ENCODE measurements around the gene ARNT2.

ARNT2 gene

GRCh38 chr15:80414546-80415357 is 10.6 kb downstream of the ARNT2 start:
- DNase-seq = no peak

DNA sequence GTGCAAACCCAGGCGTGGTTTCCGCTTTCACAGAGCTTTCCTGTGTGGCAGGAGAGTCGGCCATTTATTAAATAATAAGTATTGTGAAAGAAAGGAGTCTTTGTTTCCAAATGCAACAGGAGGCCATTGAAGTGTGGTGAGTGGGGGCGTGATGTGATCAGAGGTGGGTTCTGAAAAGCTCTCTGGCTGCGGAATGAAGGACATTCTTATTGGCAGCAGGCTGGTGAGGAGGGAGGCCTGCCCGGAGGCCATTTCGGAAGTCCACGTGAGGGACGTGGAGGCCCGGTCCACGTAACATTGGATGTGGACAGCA is 11.1 kb downstream of the ARNT2 start:
- no peak for DNase-seq

DNA sequence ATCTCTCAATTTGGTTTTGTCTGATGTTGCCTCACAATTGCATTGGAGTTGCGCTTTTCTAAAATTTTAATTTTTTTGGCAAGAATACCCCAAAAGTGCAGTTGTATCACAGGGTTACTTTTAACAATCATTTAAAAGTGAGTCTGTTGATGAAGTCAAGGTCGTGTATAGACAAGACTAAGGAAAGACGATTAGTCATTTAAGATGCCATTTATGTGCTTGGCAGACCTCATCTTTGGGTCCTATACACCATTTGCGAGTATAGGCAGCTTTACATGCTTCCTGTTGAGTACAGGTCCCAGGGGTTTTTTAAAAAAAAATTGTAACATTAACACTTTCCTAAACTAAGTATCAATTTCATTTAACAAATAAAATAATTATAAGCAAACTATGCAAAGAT is 12.5 kb downstream of the ARNT2 start:
- no peak for DNase-seq

GRCh38 chr15:80418892-80419537 is 14.8 kb downstream of the ARNT2 start:
- DNase-seq = peak; percentile 58

GRCh38 chr15:80419546-80419945 is 15.4 kb downstream of the ARNT2 start:
- no peak for DNase-seq

DNA sequence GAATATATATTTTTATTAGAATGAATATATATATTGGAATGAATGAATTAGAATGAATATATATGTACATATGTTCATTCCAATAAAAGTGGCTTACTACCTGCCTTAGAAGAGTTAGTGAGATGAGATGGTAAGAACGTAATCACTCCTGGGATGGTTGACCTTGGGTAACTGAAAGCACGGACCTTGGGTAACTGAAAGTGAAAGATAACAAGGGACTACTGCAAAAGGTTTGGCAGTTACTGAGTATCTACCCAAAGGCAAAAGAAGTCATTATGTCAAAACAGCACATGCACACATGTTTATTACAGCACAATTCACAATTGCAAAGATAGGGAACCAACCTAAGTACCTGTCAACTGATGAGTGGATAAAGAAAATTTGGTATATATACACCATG is 16.5 kb downstream of the ARNT2 start:
- no peak for DNase-seq

DNA sequence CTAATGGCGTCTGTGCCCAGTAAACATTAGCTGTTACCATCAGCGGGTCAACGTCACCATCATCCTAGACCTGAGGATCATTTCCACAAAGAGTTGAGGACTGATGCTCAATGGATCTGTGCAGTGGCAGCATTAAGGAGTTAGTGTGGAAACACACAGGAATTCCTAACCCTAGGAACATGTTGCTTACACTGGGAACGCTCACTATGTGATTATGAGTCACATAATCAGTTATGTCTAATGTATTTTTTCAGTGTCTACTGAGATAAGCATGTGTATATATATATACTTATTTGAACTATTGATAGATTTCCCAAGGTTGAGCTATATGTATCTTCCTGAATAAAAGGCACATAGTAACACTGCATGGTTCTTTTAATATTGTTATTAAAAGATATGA is 19.0 kb downstream of the ARNT2 start:
- peak; percentile 47 for DNase-seq

DNA sequence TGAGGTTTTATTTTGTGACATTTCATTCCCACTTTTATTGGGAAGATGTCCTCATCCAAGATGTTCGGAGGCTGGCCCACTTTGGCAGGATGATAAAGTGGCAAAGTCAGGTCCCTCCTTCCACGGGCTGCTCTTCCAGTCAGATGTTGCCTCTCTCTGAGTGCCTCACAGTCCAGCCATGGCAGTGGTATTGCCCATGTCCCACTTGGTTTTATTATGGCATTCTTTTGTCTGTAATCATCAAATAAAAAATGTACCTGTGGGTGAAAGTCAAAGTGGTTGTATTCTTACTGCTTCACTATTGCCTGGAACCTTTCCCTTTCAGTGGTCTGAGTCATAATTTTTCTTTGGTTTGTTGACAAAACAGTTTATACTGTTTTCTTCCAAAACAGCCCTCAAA is 20.2 kb downstream of the ARNT2 start:
- no peak for DNase-seq

DNA sequence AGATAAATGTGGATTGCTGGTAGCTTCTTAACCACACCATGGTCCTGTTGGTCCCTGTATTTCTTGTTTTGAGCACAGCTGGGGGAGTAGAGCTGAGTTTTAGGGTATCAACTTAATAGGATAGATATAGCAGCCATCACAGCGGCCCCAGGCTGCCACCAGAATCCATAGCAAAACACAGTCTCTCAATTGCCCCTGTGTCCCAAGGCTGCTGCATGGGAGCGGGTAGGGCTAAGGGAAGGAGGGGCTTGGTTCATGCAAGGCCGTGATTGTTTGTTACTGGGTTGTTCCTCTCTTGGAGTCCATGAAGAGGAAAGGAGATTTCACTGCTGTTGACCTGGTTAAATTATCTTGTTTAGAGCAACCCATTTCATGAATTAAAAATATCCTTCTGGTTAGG is 22.1 kb downstream of the ARNT2 start:
- DNase-seq = no peak

DNA sequence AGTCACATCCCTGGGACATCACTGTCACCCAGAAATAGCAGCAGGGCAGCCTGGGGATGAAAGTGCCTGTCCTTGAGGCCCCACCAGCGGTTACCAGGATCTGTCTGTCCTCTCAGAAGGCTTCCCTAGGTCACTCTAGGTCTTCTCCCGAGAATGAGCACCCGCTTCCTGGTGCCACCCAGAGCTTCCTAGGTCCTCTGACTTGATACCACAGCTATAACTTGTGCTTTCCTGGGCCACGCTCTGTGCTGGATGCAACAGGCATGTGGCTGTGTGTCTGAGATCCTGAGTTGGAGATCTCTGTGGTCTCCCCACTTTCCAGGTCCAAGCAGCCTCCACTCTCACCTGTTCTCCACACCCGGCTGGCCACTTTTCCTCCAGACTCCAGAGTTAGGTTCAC is 25.8 kb downstream of the ARNT2 start:
- no peak for DNase-seq

DNA sequence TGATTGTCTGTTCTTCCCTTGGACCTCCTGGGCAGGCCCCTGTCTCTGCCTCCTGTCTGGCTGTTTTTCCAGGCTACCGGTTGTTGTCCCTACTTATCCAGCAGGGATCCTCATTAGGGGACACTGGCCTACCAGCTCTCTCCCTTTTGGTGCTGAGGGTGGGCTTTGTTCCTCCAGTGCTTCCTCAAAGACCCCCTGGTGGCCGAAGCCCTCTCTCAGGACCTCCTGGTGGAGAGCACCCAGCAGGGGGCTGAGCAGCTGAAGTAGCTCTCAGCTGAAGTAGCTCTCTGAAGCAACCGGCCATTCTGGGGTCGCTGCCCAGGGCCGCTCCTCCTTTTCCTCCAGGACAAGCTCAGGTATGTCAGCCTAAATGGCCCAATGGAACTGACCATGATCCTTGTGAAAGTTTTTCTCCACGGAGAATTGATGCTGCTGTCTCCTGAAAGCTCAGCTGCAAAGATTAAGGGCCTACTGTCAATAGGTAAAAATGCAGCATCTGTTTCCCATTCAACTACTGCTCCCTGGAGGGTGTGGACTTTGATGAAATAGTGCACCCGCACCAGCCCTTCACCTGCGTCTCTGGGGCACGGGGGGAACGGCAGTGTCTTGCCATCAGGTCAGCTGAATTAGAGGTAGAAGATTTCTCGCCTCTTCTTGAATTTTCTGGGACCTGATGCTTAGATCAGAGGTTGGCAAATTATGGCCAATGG is 27.6 kb downstream of the ARNT2 start:
- DNase-seq = no peak

GRCh38 chr15:80432345-80432702 is 28.1 kb downstream of the ARNT2 start:
- DNase-seq = no peak

DNA sequence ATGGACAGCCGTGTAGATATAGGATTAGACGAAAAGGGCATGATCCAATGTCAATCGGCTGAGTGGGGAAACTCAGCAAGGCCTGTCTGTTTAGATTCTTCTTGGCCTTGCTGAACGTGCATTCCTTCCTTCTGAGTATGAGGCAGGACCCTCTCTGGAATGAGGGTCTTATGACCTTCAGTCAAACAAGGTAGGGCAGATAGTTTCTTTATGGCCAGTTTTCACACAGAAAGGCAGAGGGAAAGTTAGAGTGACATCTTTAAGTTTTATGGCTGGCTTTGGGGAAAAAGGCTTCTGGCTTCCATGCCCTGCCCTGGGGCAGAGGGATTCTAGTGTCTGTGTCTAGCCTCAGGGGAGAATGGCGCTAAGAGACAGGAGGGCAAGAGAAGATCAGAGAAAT is 29.7 kb downstream of the ARNT2 start:
- DNase-seq = no peak

DNA sequence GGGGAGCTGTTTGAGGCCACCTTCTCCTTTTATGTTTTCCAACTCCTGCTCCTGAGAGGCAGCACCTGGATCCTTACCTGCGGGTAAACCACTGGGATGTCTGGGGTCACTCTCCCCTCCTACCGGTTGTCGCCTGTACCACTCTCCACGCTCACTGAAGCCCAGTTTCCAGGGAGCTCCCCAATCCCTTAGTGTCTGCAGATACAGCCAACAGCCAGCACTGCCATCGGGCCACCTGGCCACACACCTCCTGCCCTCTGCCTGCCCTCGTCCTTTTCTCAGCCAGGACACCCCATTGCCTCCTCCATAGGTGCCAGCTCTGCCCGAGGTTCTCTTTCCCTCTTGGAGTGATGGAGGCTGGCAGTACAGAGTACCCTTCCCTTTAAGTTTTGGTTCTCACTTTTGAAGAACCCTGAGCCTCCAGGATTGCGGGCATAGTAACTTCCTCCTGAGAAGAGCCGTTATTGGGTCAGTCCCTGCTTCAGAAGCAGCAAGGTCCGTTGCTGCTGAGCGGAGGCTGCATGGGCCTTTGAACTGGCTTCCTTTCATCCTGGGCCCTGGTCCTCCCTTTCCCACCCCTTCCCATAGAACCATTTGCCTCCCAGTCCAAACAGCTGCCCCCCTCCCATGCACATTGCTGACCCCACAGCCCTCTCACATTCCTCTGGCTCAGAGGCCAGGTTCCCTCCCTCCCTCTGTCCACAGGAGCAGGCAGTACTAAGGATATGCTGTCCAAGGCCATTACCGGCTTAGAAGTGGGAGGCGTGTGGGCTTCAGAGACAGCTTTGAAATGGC is 30.9 kb downstream of the ARNT2 start:
- no peak for DNase-seq

- peak; percentile 63 for DNase-seq
Measured at GRCh38 chr15:80436511-80437307, 32.5 kb downstream of the ARNT2 start.

DNA sequence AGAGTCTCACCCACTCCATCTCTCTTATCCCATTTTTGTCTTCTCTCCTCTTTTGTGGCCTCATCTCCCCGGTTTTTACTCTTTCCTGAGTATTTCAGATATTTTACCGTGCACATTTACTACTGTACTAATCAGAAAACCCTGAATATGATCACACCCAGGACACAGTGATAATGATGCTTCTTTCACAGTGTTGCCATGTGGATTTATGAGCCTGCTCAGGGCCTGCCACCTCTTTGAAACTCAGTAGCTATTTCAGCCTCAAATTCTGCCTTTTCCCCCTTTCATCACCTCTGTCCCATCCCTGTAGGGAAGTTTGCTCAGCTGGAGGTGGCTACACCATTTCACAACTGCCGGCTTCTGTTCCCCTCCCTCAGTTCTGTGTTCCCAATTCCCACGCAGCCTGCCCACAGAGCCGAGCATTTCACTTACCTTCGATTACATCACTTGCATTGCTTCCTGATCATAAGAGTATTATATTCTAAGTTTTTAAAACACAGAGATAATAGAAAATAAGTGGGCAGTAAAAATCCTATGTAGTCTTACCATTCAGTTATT is 33.2 kb downstream of the ARNT2 start:
- DNase-seq = peak; percentile 33

DNA sequence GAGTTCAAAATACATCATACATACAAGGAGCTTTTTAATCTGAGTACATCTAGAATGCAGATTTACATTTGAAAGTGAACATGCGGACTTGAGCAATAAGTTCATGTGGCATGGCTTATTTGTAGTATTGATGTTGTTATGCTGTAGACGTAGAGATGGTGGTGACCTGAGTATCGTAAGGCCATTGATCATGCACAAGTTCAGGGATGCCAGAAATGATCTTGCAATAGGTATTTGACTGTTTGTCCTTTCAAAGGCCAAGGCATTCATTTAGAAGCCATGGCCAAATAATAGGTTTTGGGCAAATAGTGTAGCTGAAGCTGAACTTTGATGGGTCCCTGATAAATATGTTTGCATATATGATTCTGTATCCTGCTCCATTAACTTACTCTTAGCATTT is 35.0 kb downstream of the ARNT2 start:
- DNase-seq = no peak

DNA sequence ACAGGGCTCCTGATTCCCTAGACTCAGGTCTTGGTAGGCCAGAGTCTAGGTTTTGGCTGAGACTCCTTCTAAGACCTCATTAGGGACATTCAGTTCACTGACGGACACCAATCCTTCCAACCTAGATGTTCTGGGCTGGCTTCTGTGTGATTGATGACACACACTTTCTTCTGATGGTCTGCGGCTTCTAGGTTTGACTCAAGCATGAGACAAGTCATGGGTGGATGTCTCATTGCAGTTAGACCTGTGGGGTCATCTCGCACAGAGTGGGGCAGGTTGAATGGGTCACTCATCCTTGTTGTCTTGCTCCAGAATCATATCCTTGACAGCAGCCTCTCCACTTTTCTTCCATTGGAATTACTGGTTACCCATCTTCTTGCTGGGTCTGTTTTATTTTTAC is 35.8 kb downstream of the ARNT2 start:
- no peak for DNase-seq

DNA sequence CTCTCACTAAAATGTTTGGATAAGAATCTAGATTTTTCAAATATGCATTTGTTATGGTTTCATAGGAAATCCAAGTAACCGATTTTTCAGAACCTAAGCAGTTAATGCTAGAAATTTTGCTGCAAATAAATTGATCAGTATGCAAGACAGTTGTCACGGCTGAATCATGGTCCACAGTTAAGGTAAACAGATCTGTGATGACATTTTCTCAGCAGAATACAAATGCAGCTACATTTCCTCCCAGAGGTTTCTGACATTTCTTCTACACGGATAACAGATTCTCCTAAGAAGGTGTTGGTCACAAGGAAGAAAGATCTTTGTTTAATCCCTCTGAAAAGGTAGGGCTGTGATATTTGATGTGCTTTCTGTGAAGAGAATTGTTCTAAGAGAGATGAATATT is 36.9 kb downstream of the ARNT2 start:
- no peak for DNase-seq

DNA sequence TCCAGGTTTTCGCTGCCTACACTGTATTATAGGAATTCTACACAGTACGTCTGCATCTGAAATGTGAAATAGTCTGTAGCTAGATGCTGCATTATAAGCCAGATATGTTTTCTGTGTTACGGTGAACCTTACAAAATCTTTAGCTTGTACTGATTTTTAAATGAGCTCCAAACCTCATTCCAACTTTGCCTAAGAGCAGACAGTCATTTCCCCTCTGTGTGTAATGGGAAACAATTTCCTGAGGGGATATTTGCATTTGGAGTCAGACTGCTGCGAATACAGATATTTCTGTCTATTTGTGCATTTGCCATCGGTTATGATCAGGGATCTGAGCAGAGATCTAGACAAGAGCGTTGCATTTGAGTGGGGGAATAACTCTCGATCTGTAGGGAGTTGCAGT is 37.5 kb downstream of the ARNT2 start:
- DNase-seq = peak; percentile 23

DNA sequence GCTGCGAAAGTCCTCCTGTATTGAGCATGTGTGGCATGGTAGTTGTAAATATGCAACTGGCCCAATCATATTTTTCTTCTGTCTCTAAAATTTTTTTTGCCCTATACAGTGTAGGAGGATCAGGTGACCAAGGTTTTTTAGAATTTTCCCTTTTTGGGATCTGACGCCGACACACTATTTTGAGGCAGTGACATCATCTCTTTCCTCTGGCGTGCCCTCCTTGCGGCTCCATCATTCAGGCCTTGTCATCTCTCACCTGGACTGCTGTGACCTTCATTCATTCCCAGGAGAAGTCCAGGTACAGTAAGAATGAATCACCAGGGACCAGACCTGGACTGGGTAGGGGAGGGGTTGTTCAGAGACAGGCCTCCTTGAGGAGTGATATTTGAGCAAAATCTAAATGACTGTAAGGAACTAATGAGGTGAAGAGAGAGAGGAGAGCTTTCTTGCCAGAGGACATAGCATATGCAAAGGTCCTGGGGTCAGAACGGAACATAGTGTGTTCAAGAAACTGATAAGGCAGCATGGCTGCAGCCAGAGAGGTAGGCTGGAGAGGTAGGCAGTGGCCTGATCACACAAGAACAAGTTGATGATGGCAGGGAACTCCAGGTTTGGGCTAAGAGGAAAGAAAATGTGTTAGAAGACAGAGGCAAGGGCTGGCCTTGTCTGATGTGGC is 38.7 kb downstream of the ARNT2 start:
- DNase-seq = no peak

Measured in fibroblast of skin of right biceps (primary cell).